ENCODE results near the gene EXD3. TPM values are rescaled to one million over a fixed set of nuclear protein-coding genes. Genes with fewer than 3 reads are reported as not detected.
"Not testable (repeated sequence)": the region's sequence is repeated elsewhere in the genome, so short reads cannot be mapped to it uniquely, and the experiment has no call there.

The EXD3 gene
- total RNA-seq, 2 experiments from 2014 or later: 6.7 to 7.1 TPM

GRCh38 chr9:137265496-137266161, 157.3 kb downstream of the EXD3 start:
- ATAC-seq: no peak

GRCh38 chr9:137264067-137264466, 158.9 kb downstream of the EXD3 start:
- no peaks in the 10 kb centered on the region for H3K9me3 Mint-ChIP-seq (ENCODE audit: low read depth)
- no peak overlapping the region for H3K27ac Mint-ChIP-seq
- no peaks in the 10 kb centered on the region for H3K27me3 Mint-ChIP-seq
- DNase-seq: no peak
- ChIA-PET POLR2A (no interaction called here), CTCF (no interaction called here)
- H3K36me3 Mint-ChIP-seq (ENCODE audit: low read depth): peaks cover 29% of the 10 kb centered on the region
- H3K4me1 Mint-ChIP-seq: no peaks in the 10 kb centered on the region
- intact Hi-C loops (cut with DNase I, micrococcal nuclease): no loop called here
- ATAC-seq: no peak
- no peak overlapping the region for H3K4me3 Mint-ChIP-seq

More at GRCh38 chr9:137265496-137266161, 157.3 kb downstream of the EXD3 start:
- POLR2A ChIA-PET: no interaction called here
- H3K27ac Mint-ChIP-seq: no peak overlapping the region
- no peaks in the 10 kb centered on the region for H3K27me3 Mint-ChIP-seq
- H3K9me3 Mint-ChIP-seq (ENCODE audit: low read depth): no peaks in the 10 kb centered on the region
- H3K4me1 Mint-ChIP-seq: no peaks in the 10 kb centered on the region
- intact Hi-C loops (cut with DNase I, micrococcal nuclease): no loop called here
- CTCF ChIA-PET: interaction anchor here (0.6 to 1.4 kb wide), 3 partner anchors 9 to 57 kb away, joined by 4 read pairs; no protein-coding TSS in a partner anchor
- H3K4me3 Mint-ChIP-seq: no peak overlapping the region
- H3K36me3 Mint-ChIP-seq (ENCODE audit: low read depth): peaks cover 38% of the 10 kb centered on the region
- DNase-seq: no peak

- ChIA-PET POLR2A (no interaction called here), CTCF (interaction anchor here (0.7 kb wide), 1 partner anchor 23 kb away, joined by 3 read pairs; no protein-coding TSS in a partner anchor)
- no peak for ATAC-seq
- Mint-ChIP-seq H3K36me3 (ENCODE audit: low read depth) (peaks cover 24% of the 10 kb centered on the region), H3K4me3 (no peak overlapping the region), H3K9me3 (ENCODE audit: low read depth) (no peaks in the 10 kb centered on the region), H3K4me1 (no peaks in the 10 kb centered on the region), H3K27ac (no peak overlapping the region), H3K27me3 (no peaks in the 10 kb centered on the region)
- DNase-seq: no peak
- intact Hi-C loops (cut with DNase I, micrococcal nuclease): no loop called here
Observed at GRCh38 chr9:137263506-137263905, 159.5 kb downstream of the EXD3 start.

GRCh38 chr9:137262909-137263285, 160.1 kb downstream of the EXD3 start:
- intact Hi-C loops (cut with DNase I, micrococcal nuclease): no loop called here
- no peaks in the 10 kb centered on the region for H3K27me3 Mint-ChIP-seq
- ChIA-PET CTCF (no interaction called here), POLR2A (no interaction called here)
- DNase-seq (no peak), ATAC-seq (no peak)
- H3K4me1 Mint-ChIP-seq: no peaks in the 10 kb centered on the region
- no peak overlapping the region for H3K4me3 Mint-ChIP-seq
- peaks cover 21% of the 10 kb centered on the region for H3K36me3 Mint-ChIP-seq (ENCODE audit: low read depth)
- H3K27ac Mint-ChIP-seq: no peak overlapping the region
- H3K9me3 Mint-ChIP-seq (ENCODE audit: low read depth): no peaks in the 10 kb centered on the region

GRCh38 chr9:137262173-137262908, 160.6 kb downstream of the EXD3 start:
- H3K4me3 Mint-ChIP-seq; H3K27me3 Mint-ChIP-seq; intact Hi-C loops (cut with DNase I, micrococcal nuclease); H3K4me1 Mint-ChIP-seq; H3K27ac Mint-ChIP-seq; DNase-seq; H3K9me3 Mint-ChIP-seq (ENCODE audit: low read depth); ATAC-seq; POLR2A ChIA-PET: not testable (repeated sequence)
- CTCF ChIA-PET: interaction anchor here (0.6 to 1.3 kb wide), 2 partner anchors 26 to 343 kb away, joined by 3 to 6 read pairs; no protein-coding TSS in a partner anchor
- peaks cover 16% of the 10 kb centered on the region for H3K36me3 Mint-ChIP-seq (ENCODE audit: low read depth)

Small RNAs within 50 kb of the gene (microRNA-seq; reads per million reads assigned to microRNA genes)
- gene MIR7114 (ENCODE audit: borderline replicate concordance): 2.8 reads per million

Other genes starting within 250 kb of the EXD3 start
- gene ANAPC2, start 234.6 kb downstream of the EXD3 start, total RNA-seq: 10 to 100 TPM; 30.8 to 38.4 TPM
- gene SSNA1, start 234.5 kb downstream of the EXD3 start, total RNA-seq: 10 to 100 TPM; 53.6 to 58.6 TPM
- gene TPRN, start 222.4 kb downstream of the EXD3 start, total RNA-seq: 1 to 10 TPM; 5.6 to 5.8 TPM
- gene TMEM203, start 217.5 kb downstream of the EXD3 start, total RNA-seq: 10 to 100 TPM; 25.0 to 30.7 TPM
- gene NDOR1, start 217.5 kb downstream of the EXD3 start, total RNA-seq: 10 to 100 TPM; 27.0 to 27.8 TPM
- gene RNF208, start 200.9 kb downstream of the EXD3 start, total RNA-seq: 1 to 10 TPM; 7.1 to 8.9 TPM
- under 1 TPM; 0.23 to 0.42 TPM for gene CYSRT1, start 198.0 kb downstream of the EXD3 start, total RNA-seq
- gene RNF224, start 195.7 kb downstream of the EXD3 start, total RNA-seq: not detected
- gene SLC34A3, start 192.3 kb downstream of the EXD3 start, total RNA-seq: not detected
- gene TUBB4B, start 181.9 kb downstream of the EXD3 start, total RNA-seq: 100 to 1,000 TPM; 264 to 278 TPM
- gene STPG3, start 171.9 kb downstream of the EXD3 start, total RNA-seq: not detected
- gene NELFB, start 167.8 kb downstream of the EXD3 start, total RNA-seq: 10 to 100 TPM; 41.4 to 54.1 TPM
- 1 to 10 TPM; 2.6 to 3.4 TPM for gene TOR4A, start 145.4 kb downstream of the EXD3 start, total RNA-seq
- 1 to 10 TPM; 2.1 TPM for gene NRARP, start 120.9 kb downstream of the EXD3 start, total RNA-seq
- 1 to 10 TPM in 1 of 2 experiments, under 1 TPM in 1; 0.97 to 1.7 TPM for gene NOXA1, start 231 bp upstream of the EXD3 start, total RNA-seq
- not detected for gene ENTPD8, start 18.2 kb upstream of the EXD3 start, total RNA-seq
- 10 to 100 TPM; 63.6 to 65.0 TPM for gene NSMF, start 36.2 kb upstream of the EXD3 start, total RNA-seq
- 1 to 10 TPM; 3.1 to 3.6 TPM for gene PNPLA7, start 127.2 kb upstream of the EXD3 start, total RNA-seq
- gene MRPL41, start 128.7 kb upstream of the EXD3 start, total RNA-seq: 10 to 100 TPM; 20.9 to 26.8 TPM
- 10 to 100 TPM; 23.5 to 29.1 TPM for gene DPH7, start 155.8 kb upstream of the EXD3 start, total RNA-seq
- gene ZMYND19, start 167.3 kb upstream of the EXD3 start, total RNA-seq: 10 to 100 TPM; 36.2 to 43.0 TPM
- 10 to 100 TPM; 32.4 to 41.6 TPM for gene ARRDC1, start 182.5 kb upstream of the EXD3 start, total RNA-seq
- gene EHMT1, start 195.8 kb upstream of the EXD3 start, total RNA-seq: 10 to 100 TPM; 66.6 to 76.7 TPM

All from activated CD4-positive, alpha-beta T cell treated with anti-CD3 and anti-CD28 coated beads for 36 hours (primary cell).